Hindlimb muscle (tissue), 1 donor: ENCODE data around the gene TLE2. TPM values are rescaled to one million over a fixed set of nuclear protein-coding genes. Genes with fewer than 3 reads are reported as not detected.
"Not testable (repeated sequence)": the region's sequence is repeated elsewhere in the genome, so short reads cannot be mapped to it uniquely, and the experiment has no call there.

Source experiments
- DNase-seq: peaks from one replicate; pipeline ENCODE4 v3.0.0-alpha.2; 2013
- polyA plus RNA-seq: library from polyadenylated mRNA; unstranded; fragments of 120-200 nt; gene quantifications from one replicate; pipeline ENCODE4 v1.2.1, GENCODE V29; 2013; ENCODE audit not compliant: insufficient read length

TLE2 gene
- polyA plus RNA-seq, 1 donor, result 30.8 TPM

DNA sequence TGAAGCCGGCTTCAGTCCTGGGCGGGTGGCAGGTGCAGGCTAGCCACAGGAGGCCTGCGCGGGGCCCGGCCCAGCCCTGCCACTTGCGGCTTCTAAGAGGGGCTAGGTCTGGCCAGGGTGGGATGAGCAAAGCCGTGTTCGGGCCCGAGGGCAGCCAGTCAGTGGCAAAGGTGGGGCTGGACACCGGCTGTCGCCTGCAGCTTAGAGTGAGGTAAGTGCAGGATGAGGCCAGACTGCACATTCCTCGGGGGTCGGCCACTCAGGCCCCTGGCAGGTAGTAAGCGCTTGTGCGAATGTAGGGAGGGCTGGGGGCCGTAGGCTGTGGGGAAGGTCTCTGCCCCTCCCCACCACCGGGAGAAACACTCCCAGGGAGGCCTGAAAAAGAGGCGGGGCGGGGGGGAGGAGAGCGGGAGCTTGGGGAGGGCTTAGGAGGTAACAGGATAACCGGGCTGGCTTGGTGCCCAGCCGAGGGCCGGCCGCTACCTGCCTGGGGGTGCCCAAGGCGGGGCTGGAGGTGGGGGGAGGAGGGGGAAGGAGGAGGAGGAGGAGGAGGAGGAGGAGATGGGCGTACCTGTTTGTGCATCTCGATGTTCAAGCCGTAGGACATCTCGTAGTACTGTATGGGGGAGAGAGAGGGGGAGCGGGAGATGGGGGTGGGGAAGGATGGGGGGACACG is 26.8 kb upstream of the TLE2 start:
- no peak for DNase-seq

DNA sequence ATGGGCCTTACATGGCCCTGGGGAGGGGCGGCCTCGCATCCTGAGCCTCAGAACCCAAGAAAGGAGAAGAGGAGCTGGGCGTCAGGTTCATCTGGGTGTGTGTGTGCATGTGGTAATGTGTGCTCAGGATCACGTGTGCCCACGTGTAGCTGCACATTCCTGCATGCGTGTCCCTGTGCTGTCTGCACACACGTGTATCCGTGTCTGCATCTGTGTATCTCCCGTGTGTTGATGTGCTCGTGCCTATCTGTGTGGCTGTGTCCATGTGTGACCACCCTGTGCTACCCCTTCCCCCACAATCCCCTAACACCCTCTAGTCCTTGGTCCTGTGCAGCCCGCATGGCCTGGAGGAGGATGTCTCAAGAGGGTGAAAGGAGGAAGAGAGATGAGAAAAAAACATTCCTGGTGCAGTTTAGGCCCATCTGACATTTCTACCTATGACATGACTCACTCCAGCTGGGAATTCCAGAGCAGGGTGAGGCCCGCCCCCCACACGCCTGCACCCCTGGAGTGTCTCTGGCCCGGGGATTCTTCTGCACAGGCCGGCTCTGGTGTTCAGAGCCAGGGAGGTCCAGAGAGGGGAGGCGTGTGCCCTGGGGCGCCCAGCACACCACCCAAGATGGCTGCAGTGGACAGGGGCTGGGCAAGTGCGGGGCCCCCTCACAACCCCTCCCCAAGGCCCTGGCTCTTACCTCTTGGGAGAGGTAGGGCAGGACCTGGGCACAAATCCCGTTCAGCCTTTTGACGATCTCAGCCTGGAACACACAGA is 26.1 kb upstream of the TLE2 start:
- no peak for DNase-seq

- DNase-seq, result no peak
Measured at GRCh38 chr19:3054265-3054971, 25.3 kb upstream of the TLE2 start.

DNA sequence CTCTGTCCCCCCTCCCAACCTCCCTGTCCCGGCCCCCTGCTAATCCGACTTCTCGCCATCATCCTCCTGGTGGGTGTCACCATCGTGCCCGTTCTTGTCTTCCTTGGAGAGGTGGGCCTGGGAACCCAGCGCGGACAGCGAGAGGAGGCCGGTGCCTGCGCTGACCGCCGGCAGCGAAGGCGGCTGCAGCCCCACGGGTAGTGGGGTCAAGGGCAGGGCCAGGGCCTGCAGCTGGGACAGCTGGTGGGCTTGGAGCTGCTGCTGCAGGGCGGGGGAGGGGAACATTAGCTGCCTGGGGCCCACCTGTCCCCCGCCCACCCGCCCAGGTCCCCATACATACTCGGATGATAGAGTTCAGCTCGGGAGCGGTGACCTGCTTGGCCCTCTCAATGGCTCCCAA is 24.7 kb upstream of the TLE2 start:
- DNase-seq, result no peak

- DNase-seq, result no peak
Measured at GRCh38 chr19:3053218-3053621, 24.1 kb upstream of the TLE2 start.

- DNase-seq, result not testable (repeated sequence)
Measured at GRCh38 chr19:3050016-3050415, 20.9 kb upstream of the TLE2 start.

DNA sequence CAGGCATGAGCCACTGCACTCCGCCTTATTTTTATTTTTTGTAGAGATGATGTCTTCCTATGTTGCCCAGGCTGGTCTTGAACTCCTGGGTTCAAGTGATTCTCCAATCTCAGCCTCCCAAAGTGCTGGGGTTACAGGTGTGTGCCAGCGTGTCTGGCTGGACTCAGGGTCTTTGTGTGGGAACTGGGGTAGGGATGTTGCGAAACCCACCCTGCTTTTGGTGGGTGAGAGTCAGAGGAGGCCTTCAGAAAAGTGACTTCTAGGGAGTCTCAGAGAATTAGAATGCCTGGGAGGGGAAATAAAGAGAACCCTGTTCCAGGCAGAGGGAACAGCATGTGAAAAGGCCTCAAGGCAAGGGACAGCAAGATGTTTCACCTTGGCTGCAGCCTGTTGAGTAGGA is 20.0 kb upstream of the TLE2 start:
- DNase-seq, result no peak

- no peak for DNase-seq
Measured at GRCh38 chr19:3048190-3048533, 19.1 kb upstream of the TLE2 start.

- DNase-seq, result no peak
Measured at GRCh38 chr19:3047496-3048189, 18.6 kb upstream of the TLE2 start.

DNA sequence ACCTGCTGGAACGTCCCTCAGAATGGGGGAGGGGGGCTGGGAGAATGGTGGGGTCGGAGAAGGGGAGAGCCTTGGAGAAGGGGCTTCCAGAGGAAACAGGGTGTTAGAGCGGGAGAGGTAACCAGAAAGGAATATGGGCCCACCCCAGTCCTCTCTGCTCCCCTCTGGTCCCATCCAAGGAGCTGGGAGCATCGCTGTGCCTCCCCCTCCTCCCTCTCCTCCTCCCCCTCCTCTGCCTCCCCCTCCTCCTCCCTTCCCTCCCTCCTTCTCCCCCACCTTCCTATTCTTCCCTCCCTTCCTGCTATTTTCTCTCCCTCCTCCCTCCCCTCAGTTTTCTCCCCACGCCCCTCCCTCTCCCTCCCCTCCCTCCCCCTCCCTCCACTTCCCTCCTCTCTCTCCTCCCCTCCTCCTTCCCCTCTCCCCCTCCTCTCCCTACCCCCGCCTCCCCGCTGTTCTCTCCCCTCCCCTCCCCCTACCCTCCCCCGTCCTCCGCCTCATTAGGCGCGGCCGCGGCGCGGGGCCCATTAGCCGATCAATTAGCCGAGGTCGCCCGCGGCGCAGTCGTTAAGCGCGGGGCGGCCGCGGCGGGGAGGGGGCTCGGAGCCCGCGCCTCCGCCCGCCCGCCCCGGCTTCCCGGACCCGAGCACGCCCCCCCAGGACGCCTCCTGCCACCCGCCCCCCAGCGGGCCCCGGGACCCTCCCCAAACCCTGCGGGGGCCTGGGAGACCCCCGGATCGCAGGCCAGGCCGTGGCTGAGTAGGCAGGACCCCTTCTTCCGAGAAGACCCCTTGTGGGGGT is 17.8 kb upstream of the TLE2 start:
- no peak for DNase-seq

DNA sequence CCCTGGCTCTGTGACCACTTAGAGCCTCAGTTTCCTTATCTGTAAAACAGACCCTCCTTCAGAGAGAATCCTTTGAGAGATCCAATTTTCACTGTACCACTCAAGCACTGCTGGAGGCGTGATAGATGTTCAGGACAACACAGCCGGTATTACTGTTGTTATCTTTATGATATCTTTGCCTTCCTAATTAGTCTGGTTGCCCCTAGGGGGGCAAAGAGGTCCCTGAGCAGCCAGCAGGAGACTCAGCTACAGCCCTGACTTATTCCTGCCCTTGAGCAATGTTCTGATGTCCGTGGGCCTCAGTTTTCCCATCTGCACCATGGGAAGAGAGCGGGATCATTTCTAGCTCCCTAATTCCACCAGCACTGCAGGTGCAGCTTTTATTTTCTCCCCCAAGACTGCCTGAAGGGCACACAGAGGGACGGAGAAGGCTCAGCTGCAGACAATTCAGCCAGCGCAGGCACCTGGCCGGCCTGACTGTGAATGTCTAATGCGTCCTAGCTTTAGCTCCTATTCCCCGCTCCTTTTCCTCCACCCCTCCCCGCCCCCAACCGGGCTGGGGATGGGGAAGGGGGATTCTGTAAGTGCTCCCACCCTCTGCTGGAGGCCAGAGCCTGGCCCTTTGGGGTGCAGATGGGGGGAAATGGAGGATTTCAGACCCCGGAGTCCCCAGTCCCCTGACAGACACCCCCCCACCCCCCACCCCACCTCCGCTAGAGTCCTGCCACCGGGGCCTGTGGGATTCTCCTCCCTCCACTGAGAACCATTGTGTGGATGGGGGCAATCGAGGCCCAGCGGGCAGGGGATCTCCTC is 17.0 kb upstream of the TLE2 start:
- DNase-seq, result no peak

GRCh38 chr19:3045191-3045590 is 16.1 kb upstream of the TLE2 start:
- DNase-seq, result no peak

- DNase-seq, result no peak
Measured at GRCh38 chr19:3042621-3043267, 13.7 kb upstream of the TLE2 start.

GRCh38 chr19:3041761-3042620 is 12.9 kb upstream of the TLE2 start:
- no peak for DNase-seq

DNA sequence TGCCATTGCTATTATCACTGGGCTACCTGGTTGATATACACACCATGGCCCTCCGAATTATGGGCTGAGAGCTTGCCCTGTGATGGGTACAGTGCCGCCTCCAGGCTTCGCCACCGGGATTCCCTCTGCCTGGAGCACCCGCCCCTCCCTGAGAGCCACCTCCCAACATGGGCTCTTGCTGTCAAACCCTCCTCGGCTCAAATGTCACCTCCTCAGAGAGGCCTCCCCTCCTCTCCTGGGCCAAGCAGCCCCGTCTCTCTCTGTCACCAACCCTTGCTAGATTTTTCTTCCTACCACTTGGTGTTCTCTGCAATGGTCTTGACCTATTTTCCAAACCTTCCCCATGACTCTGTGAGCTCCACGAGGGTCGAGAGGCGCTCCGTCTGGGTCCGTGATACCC is 12.2 kb upstream of the TLE2 start:
- no peak for DNase-seq

DNA sequence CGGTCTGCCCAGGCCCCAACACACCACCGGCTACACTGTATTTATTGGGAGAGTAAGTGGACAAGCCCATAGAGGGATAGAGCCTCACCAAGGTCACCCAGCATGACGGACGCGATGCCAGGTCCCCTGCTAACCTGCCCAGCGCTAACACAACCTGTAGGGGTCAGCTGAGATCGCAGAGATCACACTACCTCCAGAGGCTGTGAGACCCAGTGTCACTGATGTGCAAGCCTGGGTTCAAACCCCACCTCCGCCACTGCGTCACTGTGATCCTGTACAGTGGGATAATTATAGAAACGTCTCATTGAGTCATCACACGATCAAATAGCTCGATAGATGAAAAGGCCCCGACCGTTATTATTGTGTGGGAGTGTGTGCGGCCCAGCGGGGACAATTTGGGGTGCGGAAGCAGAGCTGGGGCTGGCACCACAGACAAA is 10.6 kb upstream of the TLE2 start:
- no peak for DNase-seq

- DNase-seq, result no peak
Measured at GRCh38 chr19:3039125-3039524, 10.0 kb upstream of the TLE2 start.

GRCh38 chr19:3038214-3038613 is 9.1 kb upstream of the TLE2 start:
- no peak for DNase-seq

- not testable (repeated sequence) for DNase-seq
Measured at GRCh38 chr19:3036977-3037544, 8.0 kb upstream of the TLE2 start.
